ENCODE data around the gene URM1.

URM1 gene

DNA sequence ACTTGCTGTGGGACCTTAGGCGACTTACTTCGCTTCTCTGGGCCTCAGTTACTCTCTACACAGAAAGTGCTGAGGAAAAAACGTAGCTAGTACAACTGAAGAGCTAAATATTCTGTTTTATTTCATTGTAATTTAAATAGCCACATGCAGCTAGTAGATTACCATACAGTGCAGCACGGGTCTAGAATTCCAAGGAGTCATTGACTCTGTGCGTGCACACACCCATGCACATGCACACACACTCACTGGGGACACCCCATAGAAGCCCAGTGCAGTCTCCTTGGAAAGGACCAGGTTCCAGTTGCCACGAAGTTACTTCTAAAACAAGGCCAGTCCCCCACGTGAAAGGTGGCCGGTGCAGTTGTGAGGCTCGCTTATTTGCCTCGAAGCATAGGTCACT, 17.0 kb downstream of the URM1 start:
- DNase-seq = no peak

DNA sequence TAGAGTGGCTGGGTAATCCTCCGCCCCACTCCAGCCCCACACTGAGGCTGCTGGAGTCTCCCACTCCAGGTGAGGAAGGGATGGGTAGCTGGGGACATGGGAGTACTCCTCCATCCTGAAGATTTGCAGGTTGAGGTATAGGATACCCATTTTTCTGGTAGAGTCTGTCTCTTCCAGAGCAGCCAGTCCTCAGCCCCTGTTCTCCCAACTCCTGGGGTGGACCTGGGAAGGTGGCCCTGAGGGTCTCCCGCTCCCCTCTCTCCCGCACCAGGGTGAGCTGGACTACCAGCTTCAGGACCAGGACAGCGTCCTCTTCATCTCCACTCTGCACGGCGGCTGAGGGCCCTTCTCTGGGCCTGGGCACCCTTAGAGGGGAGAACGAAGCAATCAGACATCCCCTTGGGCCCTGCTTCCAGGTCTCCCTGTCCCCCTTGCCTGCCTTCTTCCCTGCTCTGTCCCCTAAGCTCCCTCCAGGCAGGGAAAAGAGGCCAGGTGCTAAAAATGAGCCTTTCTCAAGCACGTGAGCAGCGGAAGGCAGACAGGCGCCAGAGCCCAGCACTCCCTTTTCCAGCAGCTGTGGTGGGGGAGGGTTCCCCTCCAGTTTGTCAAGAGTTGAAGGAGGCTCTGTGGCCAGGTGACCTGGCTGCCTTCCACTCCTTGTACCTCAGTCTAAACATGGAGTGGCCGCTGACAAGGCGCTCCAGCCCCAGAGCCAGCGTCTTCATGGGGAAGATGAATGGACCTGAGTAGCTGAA, 18.4 kb downstream of the URM1 start:
- no peak for DNase-seq

DNA sequence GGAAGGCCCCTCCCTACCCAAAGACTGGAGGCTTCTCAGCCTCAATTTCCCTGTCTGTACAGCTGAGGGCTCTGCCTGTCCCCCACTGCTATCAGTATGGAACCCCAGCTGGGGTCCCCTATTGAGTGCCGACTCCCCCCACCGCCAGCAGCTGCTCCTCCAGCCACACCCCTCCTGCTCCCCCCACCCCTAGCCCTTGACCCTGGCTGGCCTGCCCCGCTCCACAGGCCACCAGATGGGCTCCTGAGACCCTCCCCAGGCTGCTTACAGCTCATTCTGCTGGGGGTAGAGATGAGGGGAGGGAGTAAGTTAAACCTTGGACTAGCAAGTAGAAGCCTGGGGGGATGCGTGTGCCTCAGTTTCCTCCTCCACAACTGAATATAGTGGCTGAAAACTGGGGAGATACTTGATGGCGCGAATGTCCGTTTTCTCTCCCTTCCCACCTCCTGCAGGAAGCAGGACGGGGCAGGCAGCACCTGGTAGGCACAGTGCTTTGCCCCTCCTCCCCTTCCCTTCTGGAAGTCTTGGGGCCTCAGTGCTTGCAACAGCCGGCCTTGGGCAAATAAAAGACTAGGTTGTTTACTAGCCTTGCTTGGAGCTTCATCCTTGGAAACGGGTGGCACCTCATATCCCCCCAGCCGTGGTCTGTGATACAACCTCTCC, 19.1 kb downstream of the URM1 start:
- DNase-seq = no peak

DNA sequence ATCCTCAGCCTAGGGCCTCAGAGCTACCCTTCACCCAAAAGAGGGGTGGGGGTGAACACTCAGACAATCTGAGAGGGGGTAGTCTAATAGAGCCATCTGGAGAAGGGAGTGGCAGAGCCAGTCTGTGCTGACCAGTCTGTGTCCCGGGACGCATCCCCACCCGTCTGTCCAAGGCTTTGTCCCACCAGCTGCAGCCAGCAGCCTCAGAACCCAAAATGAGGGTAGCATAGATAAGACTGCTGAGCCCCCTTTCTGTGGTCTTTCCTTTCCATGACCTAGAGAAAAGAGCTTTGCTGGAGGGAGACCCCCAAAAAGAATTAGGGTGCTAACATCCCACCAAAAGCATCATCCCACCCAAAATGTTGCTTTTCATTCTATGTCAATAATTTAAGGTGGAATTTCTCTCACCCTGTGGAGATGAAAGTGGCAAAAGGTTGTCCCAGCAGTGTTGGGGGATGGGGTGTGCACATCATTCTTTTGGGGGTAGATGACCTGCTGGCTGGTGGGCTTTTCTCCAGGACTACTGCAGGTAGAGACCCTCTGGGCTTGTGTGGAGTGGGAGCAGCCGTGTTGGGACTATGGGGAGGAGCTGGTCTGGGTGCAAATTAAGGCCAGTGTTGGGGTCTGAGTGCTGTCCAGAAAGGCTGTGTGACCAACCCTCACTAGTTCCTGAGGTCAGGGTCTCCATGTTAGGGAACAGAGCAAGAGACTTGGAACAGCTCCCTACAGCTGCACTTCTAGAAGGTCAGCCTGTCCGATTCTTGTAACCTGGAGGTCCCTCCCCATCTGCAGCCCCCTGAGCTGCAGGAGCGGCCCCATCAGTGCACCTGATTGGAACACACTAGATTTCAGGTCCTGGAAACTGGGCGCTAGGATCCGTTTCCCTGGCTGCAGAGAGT, 19.9 kb downstream of the URM1 start:
- no peak for DNase-seq

DNA sequence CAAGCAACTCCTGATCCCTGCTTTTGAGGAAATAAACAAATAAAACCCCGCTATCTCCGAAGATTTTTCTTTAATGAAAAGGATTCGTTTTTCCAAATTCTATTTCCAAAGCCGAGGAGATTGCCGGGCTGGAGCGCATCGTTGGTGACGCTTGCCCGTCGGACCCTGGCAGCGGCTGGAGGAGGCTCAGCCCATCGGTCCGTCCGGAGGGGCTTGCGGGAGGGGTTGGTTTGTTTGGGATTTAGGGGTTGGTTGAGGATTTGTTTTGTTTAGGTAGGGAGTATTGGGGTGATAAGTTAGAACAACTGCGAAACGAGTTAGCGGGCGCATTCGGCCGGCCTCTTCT, 20.8 kb downstream of the URM1 start:
- no peak for DNase-seq

DNA sequence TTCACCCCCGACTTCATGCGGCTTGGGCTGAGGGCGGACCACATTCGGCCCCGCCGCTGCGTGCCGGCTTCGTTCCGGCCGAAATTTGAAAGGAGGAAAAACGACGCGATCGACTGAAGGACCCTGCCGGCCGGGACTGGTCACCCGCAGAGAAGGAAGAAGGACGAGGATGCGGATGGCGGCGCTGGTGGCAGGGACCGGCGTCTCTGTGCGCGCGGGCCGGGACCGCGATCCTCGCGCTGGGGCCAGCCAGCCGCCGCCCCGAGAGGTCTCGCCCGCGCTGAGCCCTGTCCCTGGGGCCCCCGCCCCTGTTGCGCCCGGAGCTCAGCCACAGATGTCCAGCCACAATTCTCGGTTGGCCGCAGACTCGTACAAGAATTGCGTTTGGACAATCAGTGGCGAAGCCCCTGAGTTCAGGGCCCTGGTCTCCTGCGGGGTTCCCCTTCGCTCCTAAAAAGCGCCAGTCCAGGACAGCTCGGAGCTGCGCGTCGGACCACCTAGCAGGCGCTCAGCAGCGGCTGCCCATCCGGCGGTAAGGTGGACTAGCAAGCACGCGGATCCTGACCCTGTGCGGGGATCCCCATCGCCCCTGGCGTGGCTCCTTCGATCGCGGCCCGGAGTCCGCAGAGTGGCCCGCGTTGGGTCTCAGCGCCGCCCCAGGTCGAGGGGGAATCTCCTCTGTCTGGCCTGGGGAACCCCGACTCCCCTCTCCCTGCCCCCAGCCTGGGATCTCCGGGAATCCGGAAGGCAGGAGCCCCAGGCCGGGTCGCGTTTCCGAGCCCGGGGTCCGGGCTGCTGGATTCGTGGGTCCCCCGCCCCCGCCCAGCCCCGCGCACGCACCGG, 21.3 kb downstream of the URM1 start:
- DNase-seq = no peak

DNA sequence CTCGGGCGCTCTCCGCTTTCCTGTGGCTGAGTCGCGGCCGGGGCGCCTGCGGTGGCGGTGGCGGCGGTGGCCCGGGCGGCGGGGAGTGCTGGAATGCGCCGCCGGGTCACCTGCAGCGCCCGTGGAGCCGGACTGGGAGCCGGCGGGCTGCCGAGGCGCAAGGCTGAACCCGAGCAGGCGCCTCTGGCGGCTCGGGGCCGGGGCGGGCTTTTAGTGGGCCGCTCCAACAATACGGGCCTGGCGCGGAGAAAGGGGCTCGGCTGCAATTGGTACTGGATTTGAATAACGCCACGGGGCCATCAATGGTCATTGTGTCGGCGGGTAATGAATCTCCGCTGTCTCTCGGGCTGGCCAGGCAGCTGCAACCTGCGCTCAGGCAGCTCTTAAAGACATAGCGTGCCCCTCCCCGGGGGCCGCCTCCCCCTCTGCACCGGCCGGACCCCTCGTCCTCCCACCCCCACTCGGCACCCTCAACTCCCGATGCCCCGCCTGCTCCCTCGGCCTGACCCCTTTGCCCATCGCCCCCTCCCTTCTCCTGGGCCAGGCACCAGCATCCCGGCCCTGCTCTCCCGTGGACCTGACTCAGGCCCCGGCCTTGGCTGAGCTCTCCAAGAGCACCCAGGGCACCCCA, 22.1 kb downstream of the URM1 start:
- no peak for DNase-seq

DNA sequence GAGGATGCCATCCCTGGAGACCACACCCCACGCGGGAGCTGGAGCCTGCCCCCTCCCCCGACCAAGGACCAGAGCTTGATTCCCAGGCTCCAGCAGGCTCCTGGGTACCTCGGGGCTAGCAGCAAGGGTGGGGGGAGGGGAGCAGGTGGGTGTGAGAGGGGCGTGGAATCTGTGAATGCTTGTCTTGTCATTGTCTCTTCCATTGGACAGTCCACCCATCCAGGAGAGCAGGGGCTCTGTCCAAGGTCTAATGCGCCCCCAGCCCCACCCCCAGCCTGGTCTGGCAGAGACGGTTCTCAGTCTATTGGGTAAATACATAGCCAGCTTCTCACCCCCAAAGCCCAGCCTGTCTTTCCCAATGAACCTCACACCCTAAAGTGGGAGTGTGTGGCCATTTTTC, 22.8 kb downstream of the URM1 start:
- no peak for DNase-seq

DNA sequence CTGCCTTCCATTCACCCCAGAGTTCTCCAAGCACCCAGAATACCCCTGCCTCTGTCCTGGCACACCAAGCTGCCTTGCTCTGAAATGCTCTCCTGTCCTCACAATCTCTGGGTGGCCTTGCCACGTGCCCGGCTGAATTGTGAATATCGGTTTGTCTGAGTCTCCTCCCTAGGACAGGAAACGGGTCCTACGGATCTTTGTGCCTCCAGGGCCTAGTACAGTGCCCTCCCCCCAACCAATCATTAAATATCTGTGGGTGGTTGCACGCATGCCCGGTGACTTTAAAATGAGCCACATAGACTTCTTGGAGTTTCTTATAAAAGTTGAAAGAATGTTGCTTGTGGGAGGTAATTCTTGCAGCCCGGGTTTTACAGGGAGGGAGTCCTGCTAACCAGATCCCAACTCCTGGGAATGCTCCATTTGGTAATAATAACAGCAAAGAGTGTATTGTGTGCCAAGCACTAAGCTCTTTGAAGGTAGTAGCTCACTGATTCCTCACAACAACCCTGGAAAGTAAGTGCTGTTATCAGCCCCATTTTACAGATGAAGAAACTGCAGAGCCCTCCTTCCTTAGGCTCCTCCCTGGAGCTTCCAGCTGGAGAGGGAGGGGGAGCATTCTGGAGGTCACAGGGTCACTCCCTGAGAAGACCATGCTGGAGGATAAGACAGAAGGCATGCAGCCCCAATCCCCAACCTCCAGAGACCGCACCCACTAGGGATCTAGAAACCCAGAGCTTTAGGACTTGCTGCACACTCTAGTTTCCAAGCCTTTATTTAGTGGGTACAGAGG, 23.4 kb downstream of the URM1 start:
- DNase-seq = no peak

DNA sequence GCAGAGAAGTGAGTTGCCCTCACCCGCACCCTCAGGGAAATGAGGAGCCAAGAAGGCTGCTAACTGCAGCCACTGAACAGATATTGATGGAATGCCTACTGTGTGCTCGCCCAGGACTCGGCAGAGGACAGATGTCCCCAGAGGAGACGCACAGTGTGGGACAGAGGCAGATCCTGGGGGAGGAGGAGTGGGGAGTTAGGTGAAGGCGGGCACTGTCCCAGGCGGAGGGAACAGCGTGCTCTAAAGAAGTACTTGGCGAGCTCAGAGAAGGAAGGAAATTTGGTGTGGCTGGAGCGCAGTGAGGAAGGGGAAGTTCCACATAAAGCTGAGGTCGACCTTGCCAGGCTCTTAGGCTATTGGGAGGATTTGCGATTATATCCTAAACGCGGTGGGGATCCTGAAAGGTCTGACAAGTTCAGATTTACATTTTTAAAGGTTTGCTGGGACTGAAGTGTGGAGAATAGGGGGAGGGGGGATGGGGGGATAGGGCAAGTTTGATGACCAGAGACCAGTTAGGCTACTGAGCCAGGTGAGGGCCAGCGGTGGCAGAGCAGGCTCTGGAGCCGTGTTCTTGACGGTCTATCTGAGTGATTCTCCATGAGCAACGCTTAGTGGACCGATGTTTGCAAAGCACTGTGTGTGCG, 25.9 kb downstream of the URM1 start:
- DNase-seq = peak; percentile 53

DNA sequence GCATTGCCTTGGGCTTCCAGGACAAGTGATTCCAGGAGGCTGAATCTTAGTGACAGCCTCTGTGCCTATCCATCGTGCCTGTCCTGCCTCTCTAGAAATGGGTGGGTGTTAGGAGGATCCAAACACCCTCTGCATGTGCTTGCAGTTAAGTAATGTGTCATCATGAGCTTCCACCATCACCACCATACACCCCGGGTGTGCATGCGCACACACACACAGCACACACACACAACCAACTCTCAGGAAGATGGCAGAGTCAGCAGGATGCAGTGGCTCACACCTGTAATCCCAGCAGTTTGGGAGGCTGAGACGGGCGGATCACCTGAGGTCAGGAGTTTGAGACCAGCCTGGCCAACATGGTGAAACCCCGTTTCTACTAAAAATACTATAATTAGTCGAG, 26.7 kb downstream of the URM1 start:
- DNase-seq = no peak

DNA sequence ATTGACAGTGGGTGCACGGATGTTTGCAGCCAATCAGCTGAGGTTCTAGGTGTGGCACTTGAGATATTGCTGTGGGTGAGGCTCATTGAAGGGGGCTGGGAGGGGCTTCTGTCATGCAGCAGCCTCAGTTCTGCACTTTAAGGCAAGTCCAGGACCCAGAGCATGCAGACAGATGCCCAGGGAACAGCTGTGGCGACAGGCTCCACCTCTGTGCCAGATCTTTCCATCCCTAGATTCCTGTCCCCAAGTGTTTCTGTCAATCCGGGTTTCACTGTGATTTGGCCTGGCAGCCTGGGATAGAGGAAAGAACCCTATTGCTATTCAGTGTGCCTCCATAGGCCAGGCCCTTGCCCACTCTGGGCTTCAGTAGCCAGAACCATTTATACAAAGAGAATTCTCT, 28.7 kb downstream of the URM1 start:
- DNase-seq = no peak

DNA sequence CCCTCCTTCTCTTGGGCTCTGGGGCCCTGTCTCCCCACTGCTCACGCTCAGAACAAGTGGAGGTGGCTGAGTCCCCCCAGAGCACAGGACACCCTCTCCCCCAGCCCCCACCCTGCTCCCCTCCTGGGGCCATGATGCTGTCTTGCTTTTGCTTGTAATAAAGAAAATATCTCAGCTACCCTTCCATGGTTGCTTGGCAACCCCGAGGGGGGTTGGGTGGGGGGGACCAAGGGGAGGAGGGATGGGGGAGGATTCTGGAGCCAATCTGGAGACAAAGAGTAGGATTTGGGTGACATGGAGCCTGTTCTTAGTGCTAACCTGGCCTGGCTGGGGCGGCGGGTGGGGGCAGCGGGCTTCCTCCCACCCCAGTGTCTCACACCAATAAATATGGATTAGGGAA, 33.4 kb downstream of the URM1 start:
- DNase-seq = no peak

DNA sequence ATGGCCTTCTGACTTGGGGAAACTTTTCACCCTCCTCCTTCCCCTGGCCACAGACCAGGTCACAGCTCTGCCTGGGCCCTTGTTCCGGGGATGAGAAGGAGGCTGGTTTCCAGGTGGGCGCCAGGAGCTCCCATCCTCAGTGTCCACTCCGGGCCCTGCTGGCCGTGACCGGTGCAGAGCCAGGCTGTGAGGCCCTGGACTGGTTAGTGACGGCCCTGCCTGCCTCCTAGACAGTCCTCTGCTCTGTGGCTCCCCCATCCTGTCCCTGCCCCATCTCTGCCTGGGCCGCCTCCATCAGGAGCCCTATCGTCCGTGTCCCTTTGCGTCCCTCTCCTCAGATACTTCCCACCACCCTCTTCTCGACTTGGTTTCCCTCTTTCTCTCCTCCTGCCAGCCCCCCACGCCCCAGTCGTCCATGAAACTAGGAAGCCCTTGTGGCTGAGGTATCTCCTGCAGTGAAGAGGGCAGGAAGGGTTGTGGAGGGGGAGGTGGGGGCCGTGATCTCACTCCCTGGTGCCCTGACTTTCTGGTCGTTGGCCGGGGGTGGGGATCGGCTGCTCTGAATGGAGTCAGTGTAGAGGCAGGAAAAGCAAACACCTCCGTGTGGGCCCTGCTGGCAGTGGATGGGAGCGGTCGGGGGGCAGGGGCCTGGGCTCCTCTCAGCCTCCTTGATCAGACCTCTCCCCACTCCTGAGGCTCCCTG, 34.1 kb downstream of the URM1 start:
- no peak for DNase-seq

DNA sequence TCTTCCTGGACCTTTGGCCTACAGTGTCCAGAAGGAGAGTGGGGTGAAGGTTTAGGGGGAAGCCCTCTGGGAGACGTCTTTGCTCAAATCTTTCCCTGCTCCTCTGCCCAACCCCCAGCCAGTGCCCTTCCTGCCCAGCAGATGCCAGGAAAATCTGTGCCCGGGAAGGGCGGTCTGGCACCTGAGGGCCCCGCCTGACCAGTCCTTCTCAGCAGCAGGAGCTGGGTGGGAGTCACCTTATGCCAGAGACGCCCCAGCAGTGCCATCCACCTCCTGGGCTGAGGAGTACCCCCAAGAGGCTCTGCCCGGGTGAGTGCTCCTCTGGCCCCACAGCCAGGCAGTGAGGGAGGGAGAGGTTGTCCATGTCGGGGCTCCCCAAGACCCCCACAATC, 34.6 kb downstream of the URM1 start:
- DNase-seq = no peak

DNA sequence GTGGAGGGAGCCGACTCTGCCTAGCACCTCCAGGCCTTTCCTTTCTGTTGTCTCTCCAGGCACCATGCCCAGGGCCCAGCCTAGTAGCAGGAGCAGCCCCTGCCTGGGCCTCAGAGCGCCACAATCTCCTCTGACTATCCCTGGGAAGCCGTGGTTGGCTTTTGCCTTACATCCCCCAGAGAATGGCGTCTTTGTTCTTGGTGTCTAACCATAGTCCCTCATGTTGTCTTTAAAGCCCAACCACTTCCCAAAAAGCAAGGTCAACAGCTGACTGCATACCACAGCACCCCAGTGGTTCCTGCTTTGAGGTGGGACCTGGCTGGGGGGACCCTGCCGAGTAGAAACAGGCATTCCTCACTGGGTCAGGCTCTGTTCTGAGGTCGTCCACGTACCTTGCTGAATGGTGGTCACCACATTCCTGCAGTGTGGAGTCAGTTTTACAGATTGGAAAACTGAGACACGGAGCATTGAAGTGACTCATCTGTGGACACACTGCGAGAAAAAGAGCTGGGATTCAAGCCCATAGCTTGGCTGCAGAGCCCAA, 35.7 kb downstream of the URM1 start:
- no peak for DNase-seq

DNA sequence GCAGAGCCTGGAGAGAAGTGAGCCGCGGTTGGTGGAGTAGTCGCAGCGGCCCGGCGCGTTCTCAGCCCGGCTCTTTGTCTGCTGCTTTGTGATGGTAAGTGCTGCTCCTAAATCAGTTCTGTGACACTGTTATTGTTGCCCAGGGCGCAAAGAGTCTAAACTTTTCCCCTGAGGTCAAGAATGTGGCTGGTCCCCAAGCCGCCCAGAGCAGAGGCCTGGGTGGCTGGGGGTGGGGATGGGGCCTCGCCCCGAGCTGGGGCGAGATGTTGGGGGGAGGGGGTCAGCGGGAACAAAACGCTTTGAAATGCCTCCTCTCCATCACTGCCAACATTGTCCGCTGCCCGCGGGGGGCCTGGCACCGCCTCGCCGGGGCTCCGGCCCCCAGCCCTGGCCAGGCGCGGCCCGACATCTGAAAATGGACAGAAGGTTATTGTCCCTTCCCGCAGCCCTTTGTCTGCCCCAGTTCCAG, 37.8 kb downstream of the URM1 start:
- no peak for DNase-seq

DNA sequence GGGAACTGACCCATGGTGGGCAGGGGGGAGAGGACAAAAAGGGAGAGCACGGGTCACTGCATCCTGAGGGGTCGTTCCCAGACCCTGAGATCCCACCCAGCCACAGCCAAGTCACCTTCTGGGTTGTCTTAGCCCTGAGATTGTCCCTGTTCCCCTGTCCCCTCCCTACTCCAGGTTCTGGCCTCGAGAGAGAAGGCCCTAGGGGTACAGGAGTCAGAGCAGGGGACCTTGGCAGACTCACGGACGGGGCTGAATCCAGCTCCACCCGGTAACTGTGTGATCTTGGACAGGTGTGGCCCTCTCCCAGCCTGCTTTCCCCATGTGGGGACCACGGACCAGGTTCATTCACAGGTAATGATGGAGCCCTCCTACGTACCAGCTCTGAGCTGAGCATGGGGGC, 38.3 kb downstream of the URM1 start:
- no peak for DNase-seq

DNA sequence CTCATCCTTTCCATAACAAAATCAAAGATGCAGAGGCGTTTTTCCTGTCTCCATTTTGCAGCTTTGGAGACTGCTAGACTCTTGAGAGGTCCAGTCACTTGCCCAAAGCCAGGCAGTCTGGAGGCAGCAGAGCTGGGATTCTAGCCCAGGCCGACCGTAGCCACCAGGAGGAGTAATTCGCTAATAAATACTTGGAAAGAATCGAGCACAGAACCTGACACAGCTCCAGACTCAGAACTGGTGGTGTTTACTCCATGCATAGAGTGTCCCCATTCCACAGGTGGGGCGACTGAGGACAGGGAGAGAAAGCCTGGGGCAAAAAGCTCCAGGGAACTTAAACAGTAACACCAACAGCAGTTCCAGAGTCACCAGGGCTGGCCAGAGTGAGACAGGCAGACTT, 38.8 kb downstream of the URM1 start:
- peak; percentile 28 for DNase-seq

Data from OCI-M1 (cell line).